Measurements from ENCODE around the gene PPOX. TPM values are rescaled to one million over a fixed set of nuclear protein-coding genes. Genes with fewer than 3 reads are reported as not detected.
A peak's percentile ranks its signal among the peaks of the same experiment; 100 is the strongest.

PPOX gene
- 10 to 100 TPM; 16.3 to 30.9 TPM for total RNA-seq
- polyA plus RNA-seq: 100 to 1,000 TPM in 1 of 2 donors, 10 to 100 TPM in 1; 17.0 to 126 TPM
- long read RNA-seq, donor 1, transcript PPOX-202 (13 exons, 1,740 nt): major isoform, 18 of 55 reads
- long read RNA-seq, donor 1, transcript PPOX-201 (13 exons, 1,686 nt): minor isoform, 5 of 55 reads
- long read RNA-seq, donor 1, partial matches to known transcripts: 4 of 55 reads
- long read RNA-seq, donor 1, other reads (novel, unspliced or antisense): 27 of 55 reads
- long read RNA-seq, donor 2, partial matches to known transcripts: 2 of 13 reads
- long read RNA-seq, donor 2, other reads (novel, unspliced or antisense): 9 of 13 reads

GRCh38 chr1:161165742-161166668, at the start of gene PPOX:
PPOX (plus strand) TSS chr1:161166426; CDS start chr1:161166848, 422 bp downstream.
- Histone ChIP-seq H3K27ac (ENCODE audit: low read depth in 1 of 2, low read length in 2 of 2) (peak within 1 kb of the TSS in 1 of 2 donors; percentile 85), H3K4me3 (ENCODE audit: low read length in 2 of 2) (peak within 1 kb of the TSS; percentile 51 to 68), H3K4me1 (ENCODE audit: control insufficient read depth in 1 of 2, insufficient read depth in 2 of 2, low read length in 2 of 2) (no peaks in the 10 kb centered on the region), H3K27me3 (ENCODE audit: control insufficient read depth in 1 of 2, insufficient read depth in 2 of 2, low read length in 1 of 2) (no peaks in the 10 kb centered on the region), H3K9me3 (ENCODE audit: control insufficient read depth, low read length) (no peaks in the 10 kb centered on the region), H3K36me3 (ENCODE audit: control insufficient read depth in 1 of 2, insufficient read depth in 2 of 2, low read length in 1 of 2) (no peaks in the 10 kb centered on the region)
- peak; percentile 98 for DNase-seq
- peak; percentile 98 for ATAC-seq (ENCODE audit: low FRiP score)
- intact Hi-C loops (cut with DNase I): no loop called here
- 0 to 1% methylated on average over 54 of the region's 54 CpGs for WGBS, 2 donors

GRCh38 chr1:161117759-161118581, 48.3 kb upstream of the PPOX start, which contains the start of the genes NIT1 and PFDN2:
NIT1 (plus strand) TSS chr1:161118105; CDS start chr1:161118177, 72 bp downstream.
PFDN2 (minus strand) TSS chr1:161118037; CDS start chr1:161118026, 11 bp downstream.
- peaks cover 0 to 3% of the 10 kb centered on the region in 2 donors for H3K4me1 ChIP-seq (ENCODE audit: control insufficient read depth in 1 of 2, insufficient read depth in 2 of 2, low read length in 2 of 2)
- 0% methylated on average over 57 to 58 of the region's 58 CpGs for WGBS, 2 donors
- peak within 1 kb of the TSS; percentile 4 to 65 for H3K4me3 ChIP-seq (ENCODE audit: low read length in 2 of 2)
- peak; percentile 95 for ATAC-seq (ENCODE audit: low FRiP score)
- intact Hi-C loops (cut with DNase I): loop anchor here in 1 of 2 donors (5.0 kb wide), 1 partner anchor 71 kb away; the partner anchor contains the start of gene USF1
- DNase-seq: peak; percentile 90 to 97
- H3K27ac ChIP-seq (ENCODE audit: low read depth in 1 of 2, low read length in 2 of 2): peak within 1 kb of the TSS; percentile 20 to 26
- no peaks in the 10 kb centered on the region for H3K27me3 ChIP-seq (ENCODE audit: control insufficient read depth in 1 of 2, insufficient read depth in 2 of 2, low read length in 1 of 2)
- H3K9me3 ChIP-seq (ENCODE audit: control insufficient read depth, low read length): no peaks in the 10 kb centered on the region
- H3K36me3 ChIP-seq (ENCODE audit: control insufficient read depth in 1 of 2, insufficient read depth in 2 of 2, low read length in 1 of 2): peaks cover 2 to 9% of the 10 kb centered on the region in 2 donors

DNA sequence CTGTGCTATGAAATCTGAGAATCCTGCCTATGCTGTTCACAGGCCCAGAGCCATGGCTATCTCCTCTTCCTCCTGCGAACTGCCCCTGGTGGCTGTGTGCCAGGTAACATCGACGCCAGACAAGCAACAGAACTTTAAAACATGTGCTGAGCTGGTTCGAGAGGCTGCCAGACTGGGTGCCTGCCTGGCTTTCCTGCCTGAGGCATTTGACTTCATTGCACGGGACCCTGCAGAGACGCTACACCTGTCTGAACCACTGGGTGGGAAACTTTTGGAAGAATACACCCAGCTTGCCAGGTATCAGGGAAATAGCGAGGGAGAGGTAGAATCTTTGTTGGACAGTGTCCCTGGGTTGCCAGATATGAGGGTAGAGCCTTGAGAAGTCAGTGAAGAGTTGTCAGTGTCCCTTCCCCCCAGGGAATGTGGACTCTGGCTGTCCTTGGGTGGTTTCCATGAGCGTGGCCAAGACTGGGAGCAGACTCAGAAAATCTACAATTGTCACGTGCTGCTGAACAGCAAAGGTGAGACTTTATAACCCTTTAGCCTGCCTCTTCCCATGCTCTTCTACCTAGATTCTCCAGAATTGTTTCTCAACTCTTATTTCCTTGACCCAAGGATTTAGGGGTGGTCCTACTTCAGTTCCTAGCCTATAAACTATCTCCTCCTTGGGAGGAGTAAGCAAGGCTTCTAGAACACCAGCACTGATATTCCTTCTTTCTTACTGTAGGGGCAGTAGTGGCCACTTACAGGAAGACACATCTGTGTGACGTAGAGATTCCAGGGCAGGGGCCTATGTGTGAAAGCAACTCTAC, 46.9 kb upstream of the PPOX start:
- no peaks in the 10 kb centered on the region for H3K27me3 ChIP-seq (ENCODE audit: control insufficient read depth in 1 of 2, insufficient read depth in 2 of 2, low read length in 1 of 2)
- no peak for DNase-seq
- 17 to 18% methylated on average over 10 of the region's 10 CpGs for WGBS, 2 donors
- H3K36me3 ChIP-seq (ENCODE audit: control insufficient read depth in 1 of 2, insufficient read depth in 2 of 2, low read length in 1 of 2): peaks cover 3 to 17% of the 10 kb centered on the region in 2 donors
- H3K9me3 ChIP-seq (ENCODE audit: control insufficient read depth, low read length): no peaks in the 10 kb centered on the region
- intact Hi-C loops (cut with DNase I): loop anchor here in 1 of 2 donors (5.0 kb wide), 1 partner anchor 72 kb away; the partner anchor contains the start of gene USF1
- ATAC-seq (ENCODE audit: low FRiP score): peak; percentile 49
- peak overlapping the region in 1 of 2 donors; percentile 62 for H3K27ac ChIP-seq (ENCODE audit: low read depth in 1 of 2, low read length in 2 of 2)
- H3K4me3 ChIP-seq (ENCODE audit: low read length in 2 of 2): peak overlapping the region in 1 of 2 donors; percentile 65
- peaks cover 0 to 3% of the 10 kb centered on the region in 2 donors for H3K4me1 ChIP-seq (ENCODE audit: control insufficient read depth in 1 of 2, insufficient read depth in 2 of 2, low read length in 2 of 2)

GRCh38 chr1:161121042-161121650, 45.1 kb upstream of the PPOX start:
- H3K27me3 ChIP-seq (ENCODE audit: control insufficient read depth in 1 of 2, insufficient read depth in 2 of 2, low read length in 1 of 2): no peaks in the 10 kb centered on the region
- no peaks in the 10 kb centered on the region for H3K9me3 ChIP-seq (ENCODE audit: control insufficient read depth, low read length)
- intact Hi-C loops (cut with DNase I): no loop called here
- DNase-seq: no peak
- no peak for ATAC-seq (ENCODE audit: low FRiP score)
- peaks cover 3 to 18% of the 10 kb centered on the region in 2 donors for H3K36me3 ChIP-seq (ENCODE audit: control insufficient read depth in 1 of 2, insufficient read depth in 2 of 2, low read length in 1 of 2)
- H3K4me3 ChIP-seq (ENCODE audit: low read length in 2 of 2): no peak overlapping the region
- 82 to 85% methylated on average over 3 of the region's 3 CpGs for WGBS, 2 donors
- H3K4me1 ChIP-seq (ENCODE audit: control insufficient read depth in 1 of 2, insufficient read depth in 2 of 2, low read length in 2 of 2): peaks cover 0 to 3% of the 10 kb centered on the region in 2 donors
- no peak overlapping the region for H3K27ac ChIP-seq (ENCODE audit: low read depth in 1 of 2, low read length in 2 of 2)

GRCh38 chr1:161121834-161122233, 44.4 kb upstream of the PPOX start:
- DNase-seq: no peak
- H3K4me1 ChIP-seq (ENCODE audit: control insufficient read depth in 1 of 2, insufficient read depth in 2 of 2, low read length in 2 of 2): peaks cover 0 to 2% of the 10 kb centered on the region in 2 donors
- H3K27ac ChIP-seq (ENCODE audit: low read depth in 1 of 2, low read length in 2 of 2): no peak overlapping the region
- H3K4me3 ChIP-seq (ENCODE audit: low read length in 2 of 2): no peak overlapping the region
- 72 to 81% methylated on average over 4 of the region's 4 CpGs for WGBS, 2 donors
- no peak for ATAC-seq (ENCODE audit: low FRiP score)
- no peaks in the 10 kb centered on the region for H3K9me3 ChIP-seq (ENCODE audit: control insufficient read depth, low read length)
- H3K27me3 ChIP-seq (ENCODE audit: control insufficient read depth in 1 of 2, insufficient read depth in 2 of 2, low read length in 1 of 2): no peaks in the 10 kb centered on the region
- peaks cover 3 to 18% of the 10 kb centered on the region in 2 donors for H3K36me3 ChIP-seq (ENCODE audit: control insufficient read depth in 1 of 2, insufficient read depth in 2 of 2, low read length in 1 of 2)
- intact Hi-C loops (cut with DNase I): no loop called here

GRCh38 chr1:161122967-161123366, 43.3 kb upstream of the PPOX start:
- Histone ChIP-seq H3K27me3 (ENCODE audit: control insufficient read depth in 1 of 2, insufficient read depth in 2 of 2, low read length in 1 of 2) (no peaks in the 10 kb centered on the region), H3K27ac (ENCODE audit: low read depth in 1 of 2, low read length in 2 of 2) (no peak overlapping the region), H3K4me3 (ENCODE audit: low read length in 2 of 2) (no peak overlapping the region), H3K9me3 (ENCODE audit: control insufficient read depth, low read length) (no peaks in the 10 kb centered on the region), H3K36me3 (ENCODE audit: control insufficient read depth in 1 of 2, insufficient read depth in 2 of 2, low read length in 1 of 2) (peaks cover 3 to 18% of the 10 kb centered on the region in 2 donors), H3K4me1 (ENCODE audit: control insufficient read depth in 1 of 2, insufficient read depth in 2 of 2, low read length in 2 of 2) (peaks cover 0 to 2% of the 10 kb centered on the region in 2 donors)
- intact Hi-C loops (cut with DNase I): no loop called here
- WGBS, 2 donors: 81 to 82% methylated on average over 6 of the region's 6 CpGs
- DNase-seq (no peak), ATAC-seq (ENCODE audit: low FRiP score) (no peak)

GRCh38 chr1:161127649-161128048, 38.6 kb upstream of the PPOX start:
- WGBS, 2 donors: 83 to 90% methylated on average over 2 of the region's 2 CpGs
- no peak overlapping the region for H3K27ac ChIP-seq (ENCODE audit: low read depth in 1 of 2, low read length in 2 of 2)
- H3K9me3 ChIP-seq (ENCODE audit: control insufficient read depth, low read length): no peaks in the 10 kb centered on the region
- intact Hi-C loops (cut with DNase I): no loop called here
- H3K4me3 ChIP-seq (ENCODE audit: low read length in 2 of 2): no peak overlapping the region
- peaks cover 3 to 11% of the 10 kb centered on the region in 2 donors for H3K36me3 ChIP-seq (ENCODE audit: control insufficient read depth in 1 of 2, insufficient read depth in 2 of 2, low read length in 1 of 2)
- DNase-seq (no peak), ATAC-seq (ENCODE audit: low FRiP score) (no peak)
- no peaks in the 10 kb centered on the region for H3K27me3 ChIP-seq (ENCODE audit: control insufficient read depth in 1 of 2, insufficient read depth in 2 of 2, low read length in 1 of 2)
- no peaks in the 10 kb centered on the region for H3K4me1 ChIP-seq (ENCODE audit: control insufficient read depth in 1 of 2, insufficient read depth in 2 of 2, low read length in 2 of 2)

All from aorta (tissue), 5 donors.